SIG-M5 (cell line): ENCODE results near the gene CST1.
"Not testable (repeated sequence)": the region's sequence is repeated elsewhere in the genome, so short reads cannot be mapped to it uniquely, and the experiment has no call there.

Experiments
- DNase-seq: peaks from one replicate; lab custom pipeline; 2025; lab: John Stamatoyannopoulos, UW

CST1 gene

DNA sequence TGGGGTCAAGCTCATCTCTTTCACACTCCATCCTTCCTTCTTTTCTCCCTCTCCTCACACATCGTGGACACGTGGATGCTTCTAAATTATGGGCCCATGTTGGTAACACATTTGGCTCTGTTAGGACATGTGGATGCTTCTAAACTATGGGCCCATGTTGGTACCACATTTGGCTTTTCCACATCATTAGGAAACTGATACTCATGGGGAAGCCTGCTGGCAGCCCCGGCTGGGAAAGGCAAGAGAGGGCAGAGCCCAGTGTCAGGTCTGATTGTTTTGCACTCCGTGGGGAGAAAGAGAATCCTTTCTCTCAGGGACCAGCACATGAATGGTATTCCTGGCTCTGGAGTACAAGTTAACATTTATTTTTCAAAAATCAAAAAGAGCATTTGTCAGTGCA lies 4.0 kb upstream of the CST1 start:
- DNase-seq, result no peak

DNA sequence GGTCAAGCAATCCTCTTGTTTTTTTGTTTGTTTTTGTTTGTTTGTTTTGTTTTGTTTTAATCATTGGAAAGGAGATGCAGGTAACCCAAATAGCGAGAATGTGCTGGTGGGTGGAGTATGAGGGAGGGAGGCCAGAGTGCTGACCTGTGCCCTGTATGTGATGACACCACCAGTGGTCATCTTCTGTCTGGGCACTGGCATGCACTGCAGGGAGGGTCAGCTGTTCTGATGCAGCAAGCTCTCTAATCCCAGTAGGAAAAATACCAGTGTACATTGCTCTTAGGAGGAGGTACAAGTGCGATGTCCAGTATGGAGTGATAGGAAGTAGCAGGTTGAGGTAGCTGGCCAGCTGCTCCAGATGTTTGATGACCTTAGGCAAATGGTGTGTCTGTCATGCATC lies 2.9 kb upstream of the CST1 start:
- DNase-seq, result no peak

DNA sequence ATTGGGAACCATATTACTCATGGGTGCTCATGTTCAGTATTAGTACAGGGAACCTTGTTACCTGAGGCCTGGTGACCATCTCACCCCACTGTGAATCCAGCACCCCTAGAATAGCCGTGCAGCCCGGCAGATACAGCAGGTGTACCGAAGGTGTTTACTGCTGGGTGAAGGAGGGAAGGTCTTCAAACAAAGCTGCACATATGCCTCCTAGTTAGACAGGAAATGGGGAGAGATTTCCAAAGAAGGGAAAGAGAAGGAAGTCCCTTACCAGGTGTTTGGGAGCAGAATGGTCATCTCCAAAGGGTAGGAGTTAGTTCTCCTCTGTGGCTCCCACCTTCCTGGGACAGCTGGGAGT lies 2.4 kb upstream of the CST1 start:
- no peak for DNase-seq

DNA sequence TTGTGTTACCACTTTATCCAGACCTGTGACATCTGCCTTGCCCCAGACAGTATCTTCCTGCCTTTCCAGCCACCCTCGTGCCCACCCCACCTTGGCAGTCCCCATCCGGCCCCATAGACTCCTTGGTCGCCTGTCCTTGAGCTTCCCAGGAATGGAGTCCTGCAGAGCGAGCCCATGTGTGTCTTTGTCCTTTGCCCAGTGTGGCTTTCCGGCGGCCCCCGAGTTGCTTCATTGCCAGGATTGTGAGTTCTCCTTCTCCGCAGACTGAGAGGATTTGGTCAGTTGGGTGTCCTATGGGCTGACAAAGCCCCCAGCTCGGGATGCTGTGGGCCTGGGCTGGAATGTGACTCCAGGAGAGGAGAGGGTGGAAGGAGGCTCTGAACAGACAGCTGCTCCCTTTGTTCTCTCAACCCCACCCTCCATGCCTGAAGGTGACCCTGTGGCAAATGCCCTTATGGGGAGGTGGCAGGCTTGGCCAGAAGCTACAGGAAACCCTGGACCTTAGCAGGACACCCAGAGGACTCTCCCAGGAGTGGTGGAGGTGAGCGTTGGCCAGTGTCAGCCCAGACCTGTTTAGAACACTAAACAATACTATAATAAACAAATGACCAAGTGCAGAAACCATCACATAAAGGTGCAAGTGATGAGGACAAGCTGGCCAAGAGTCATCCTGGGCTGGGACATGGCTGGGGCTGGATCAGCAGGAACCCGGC lies 1.9 kb upstream of the CST1 start:
- no peak for DNase-seq

- DNase-seq, result no peak
Measured at GRCh38 chr20:23752019-23752418, 1.3 kb upstream of the CST1 start.

DNA sequence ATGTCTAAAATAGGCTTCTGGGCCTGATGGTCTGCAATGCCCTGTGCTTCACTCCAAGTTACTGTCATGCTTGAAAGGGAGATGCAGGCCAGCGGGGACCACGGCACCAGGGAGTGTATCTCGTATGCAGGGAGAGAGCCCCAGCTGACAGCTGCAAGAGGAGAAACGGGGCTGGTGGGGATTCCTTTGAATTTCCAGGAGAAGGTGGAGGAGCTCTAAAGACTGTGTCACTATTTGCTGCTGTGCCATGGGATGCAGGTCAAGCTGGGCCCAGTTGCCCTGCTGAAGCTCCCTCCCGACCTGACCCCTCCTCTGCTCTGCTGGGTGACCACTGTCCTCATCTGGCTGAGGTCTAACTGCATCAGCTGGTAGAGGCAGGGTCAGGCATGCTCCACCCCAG lies 989 bp downstream of the CST1 start:
- DNase-seq, result no peak

GRCh38 chr20:23748975-23749374 lies 1.8 kb downstream of the CST1 start:
- DNase-seq, result not testable (repeated sequence)

DNA sequence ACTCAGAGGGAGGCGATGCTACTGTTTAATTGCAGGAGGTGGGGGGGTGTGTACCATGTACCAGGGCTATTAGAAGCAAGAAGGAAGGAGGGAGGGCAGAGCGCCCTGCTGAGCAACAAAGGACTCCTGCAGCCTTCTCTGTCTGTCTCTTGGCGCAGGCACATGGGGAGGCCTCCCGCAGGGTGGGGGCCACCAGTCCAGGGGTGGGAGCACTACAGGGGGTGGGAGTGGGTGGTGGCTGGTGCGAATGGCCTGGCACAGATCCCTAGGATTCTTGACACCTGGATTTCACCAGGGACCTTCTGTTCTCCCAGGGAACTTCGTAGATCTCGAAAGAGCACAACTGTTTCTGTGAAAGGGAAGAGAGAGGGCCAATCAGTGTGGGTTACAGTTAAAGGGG lies 3.2 kb downstream of the CST1 start:
- DNase-seq, result not testable (repeated sequence)

DNA sequence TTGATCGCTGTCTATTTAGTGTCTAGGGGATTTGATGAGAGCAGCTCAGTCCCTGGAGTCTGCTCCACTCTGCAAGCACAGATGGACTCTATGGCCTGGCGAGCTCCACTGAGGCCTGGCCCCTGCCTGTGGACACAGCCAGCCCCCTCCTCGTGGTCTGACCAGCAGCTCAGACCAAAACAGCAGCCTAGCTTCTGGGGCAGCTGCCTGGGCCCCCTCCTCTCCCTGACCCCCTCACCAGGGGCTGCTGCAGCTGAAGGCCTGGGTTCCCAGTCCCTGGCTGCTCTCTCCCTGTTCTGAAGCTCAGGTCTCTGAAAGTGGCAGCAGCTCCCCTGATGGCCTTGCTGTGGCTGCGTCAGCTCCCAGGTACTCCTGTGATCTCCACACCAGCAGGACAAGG lies 3.6 kb downstream of the CST1 start:
- DNase-seq, result not testable (repeated sequence)

- DNase-seq, result no peak
Measured at GRCh38 chr20:23746321-23746720, 4.4 kb downstream of the CST1 start.

- no peak for DNase-seq
Measured at GRCh38 chr20:23745247-23745646, 5.5 kb downstream of the CST1 start.

- DNase-seq, result no peak
Measured at GRCh38 chr20:23744817-23745216, 5.9 kb downstream of the CST1 start.

DNA sequence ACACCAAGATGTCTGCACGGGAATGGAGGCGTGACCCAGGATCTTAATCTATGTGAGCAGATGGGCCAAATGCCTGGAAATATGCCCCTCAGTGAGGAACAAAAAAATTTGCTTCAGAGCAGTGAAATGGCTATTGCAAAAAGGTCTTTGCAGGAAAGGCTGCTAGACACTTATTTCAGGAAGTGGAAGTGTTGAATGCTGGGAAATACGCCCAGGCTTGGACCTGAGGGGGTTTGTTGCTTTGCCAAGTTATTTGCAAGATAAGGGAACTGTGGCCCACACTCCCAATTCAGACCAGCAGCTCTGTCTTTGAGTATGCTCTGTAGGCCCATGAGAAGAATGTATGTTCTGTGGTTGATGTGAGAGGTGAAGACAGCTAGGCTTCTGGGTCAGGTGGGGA lies 15.3 kb downstream of the CST1 start:
- not testable (repeated sequence) for DNase-seq

GRCh38 chr20:23734949-23735348 lies 15.8 kb downstream of the CST1 start:
- not testable (repeated sequence) for DNase-seq

GRCh38 chr20:23734440-23734839 lies 16.3 kb downstream of the CST1 start:
- not testable (repeated sequence) for DNase-seq

DNA sequence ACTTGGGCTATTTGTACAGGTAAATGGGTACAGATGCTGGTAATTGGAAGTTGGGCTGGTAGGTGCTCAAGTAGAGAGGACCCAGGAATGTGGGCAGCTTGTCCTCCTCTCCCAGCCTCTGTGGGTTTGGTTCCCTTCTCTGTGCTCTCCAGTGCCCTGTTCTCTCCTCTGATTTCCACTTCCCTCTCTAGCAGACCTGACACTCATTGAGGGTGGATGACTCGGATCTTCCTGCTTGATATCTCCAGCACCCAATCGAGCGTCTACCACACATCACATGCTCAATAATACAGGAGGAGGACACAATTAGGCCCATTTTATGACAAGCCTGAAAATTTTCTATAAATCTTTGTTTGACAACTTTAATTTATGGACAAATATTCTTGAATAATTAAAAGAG lies 23.7 kb downstream of the CST1 start:
- DNase-seq, result no peak

- DNase-seq, result no peak
Measured at GRCh38 chr20:23725102-23725501, 25.6 kb downstream of the CST1 start.

- DNase-seq, result not testable (repeated sequence)
Measured at GRCh38 chr20:23723659-23724307, 27.0 kb downstream of the CST1 start.

- DNase-seq, result not testable (repeated sequence)
Measured at GRCh38 chr20:23722851-23723250, 27.9 kb downstream of the CST1 start.

DNA sequence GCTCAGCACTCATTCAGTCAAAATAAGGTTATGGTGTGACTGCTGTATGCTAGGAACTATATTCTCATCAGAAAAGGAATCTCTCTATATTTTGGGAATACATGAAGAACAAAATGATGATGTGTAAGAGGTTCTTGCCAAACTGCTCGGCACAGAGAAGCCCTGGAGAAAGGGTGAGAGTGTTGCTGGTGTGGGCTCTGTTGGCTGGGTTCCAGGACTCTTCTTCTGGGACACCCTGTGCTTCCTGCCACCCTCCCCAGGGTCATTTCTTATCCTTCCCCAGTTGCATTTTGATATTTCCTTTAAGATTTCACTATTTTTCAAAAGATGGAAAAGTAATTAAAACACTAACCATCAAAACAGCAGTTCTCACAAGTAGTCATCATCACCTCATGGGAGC lies 28.8 kb downstream of the CST1 start:
- DNase-seq, result no peak

- DNase-seq, result not testable (repeated sequence)
Measured at GRCh38 chr20:23719351-23719750, 31.4 kb downstream of the CST1 start.

GRCh38 chr20:23711778-23712177 lies 39.0 kb downstream of the CST1 start:
- not testable (repeated sequence) for DNase-seq

- DNase-seq, result no peak
Measured at GRCh38 chr20:23710771-23711170, 40.0 kb downstream of the CST1 start.

GRCh38 chr20:23705895-23706294 lies 44.8 kb downstream of the CST1 start:
- DNase-seq, result no peak
